ENCODE measurements around the gene PRDM5.

The PRDM5 gene

DNA sequence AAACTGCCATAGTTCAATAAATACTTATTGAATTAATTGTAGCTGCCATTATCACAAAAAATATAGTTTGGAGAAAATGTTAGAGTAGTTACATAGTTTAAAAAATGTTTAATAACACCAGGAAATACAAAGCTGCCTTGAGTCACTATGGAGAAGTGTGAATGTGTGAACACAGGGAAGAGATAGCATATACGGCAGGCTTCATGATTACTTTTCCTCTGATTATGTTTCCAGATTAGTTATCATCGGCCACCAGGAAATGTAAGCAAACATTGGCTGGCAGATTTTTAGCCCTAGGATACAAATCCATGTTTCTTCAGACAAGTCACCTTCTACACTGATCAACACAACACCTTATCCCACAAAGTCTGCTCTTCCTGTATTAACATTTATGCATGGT, 4.4 kb downstream of the PRDM5 start:
- DNase-seq (ENCODE audit: low read depth, low spot score): no peak
- no peak overlapping the region for H3K4me3 ChIP-seq (ENCODE audit: low read length)

DNA sequence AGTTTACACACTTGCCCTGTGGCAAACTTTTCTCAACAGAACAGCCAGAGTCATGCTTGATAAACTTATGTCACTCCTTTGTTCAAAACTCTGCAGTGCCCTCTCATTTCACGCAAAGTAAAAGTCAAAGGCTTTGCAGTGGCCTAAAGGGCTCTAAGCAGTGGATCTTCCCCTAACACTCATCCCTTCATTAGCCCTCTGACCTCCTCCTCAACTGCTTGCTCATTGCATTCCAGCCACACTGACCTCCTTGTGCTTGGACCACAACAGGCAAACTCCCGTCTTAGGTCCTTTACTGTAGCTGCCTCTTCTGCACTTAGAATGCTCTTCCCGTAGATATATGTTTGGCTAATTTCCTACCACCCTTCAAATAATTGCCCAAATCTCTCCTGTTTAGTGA, 5.6 kb downstream of the PRDM5 start:
- no peak overlapping the region for H3K4me3 ChIP-seq (ENCODE audit: low read length)
- DNase-seq (ENCODE audit: low read depth, low spot score): no peak

DNA sequence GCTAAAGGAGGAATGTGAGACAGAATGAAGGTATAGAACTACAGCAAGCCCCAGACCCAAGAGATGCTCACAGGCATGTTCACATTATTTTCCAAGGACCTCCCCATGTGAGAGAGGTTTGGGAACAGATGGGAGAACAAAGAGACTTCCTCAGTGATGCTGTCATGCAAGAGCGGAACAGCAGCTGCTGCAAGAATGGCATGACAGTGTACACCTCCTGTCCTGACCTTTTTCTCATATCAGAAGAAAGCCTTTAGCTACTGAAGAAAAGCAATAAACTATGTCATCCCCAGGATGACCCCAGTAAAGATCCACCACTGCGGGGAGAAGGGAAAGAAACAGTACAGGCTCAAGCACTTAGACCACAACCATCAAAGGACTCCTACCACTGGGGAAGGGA, 7.2 kb downstream of the PRDM5 start:
- no peak overlapping the region for H3K4me3 ChIP-seq (ENCODE audit: low read length)
- DNase-seq (ENCODE audit: low read depth, low spot score): no peak

DNA sequence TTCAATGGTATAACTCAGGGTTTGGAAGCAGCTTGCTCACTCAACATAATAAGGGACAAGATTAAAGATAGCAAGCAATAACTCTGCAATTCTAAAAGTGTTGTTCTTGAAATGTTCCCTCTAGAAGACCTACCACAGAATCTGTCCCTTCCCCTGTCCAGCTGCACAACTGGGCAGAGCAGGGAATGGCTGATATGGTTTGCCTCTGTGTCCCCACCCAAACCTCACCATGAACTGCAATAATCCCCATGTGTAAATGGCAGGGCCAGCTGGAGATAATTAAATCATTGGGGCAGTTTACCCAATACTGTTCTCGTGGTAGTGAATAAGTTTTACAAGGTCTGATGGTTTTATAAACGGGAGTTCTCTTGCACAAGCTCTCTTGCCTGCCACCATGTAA, 19.1 kb downstream of the PRDM5 start:
- no peak for DNase-seq (ENCODE audit: low read depth, low spot score)

DNA sequence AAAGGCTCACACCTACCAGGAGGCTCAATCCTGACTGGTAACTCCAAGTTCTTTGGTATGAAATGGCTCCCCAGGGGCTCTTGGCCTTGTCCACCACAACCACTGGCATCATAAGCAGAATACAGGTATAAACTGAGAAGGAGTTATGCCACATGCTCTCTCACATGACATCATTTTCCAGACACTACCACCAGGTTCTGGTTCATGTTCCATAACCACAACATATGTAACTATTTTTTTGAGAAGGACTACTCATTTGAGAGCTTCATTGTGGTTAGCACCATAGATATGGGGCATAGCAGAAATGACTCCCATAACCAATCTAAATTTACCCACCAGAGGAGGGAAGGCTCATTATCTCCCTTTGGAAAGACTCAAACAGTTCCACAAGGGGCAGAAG, 19.6 kb downstream of the PRDM5 start:
- no peak for DNase-seq (ENCODE audit: low read depth, low spot score)

More for the DNA sequence above, 19.1 kb downstream of the PRDM5 start:
- H3K4me3 ChIP-seq (ENCODE audit: low read length): no peak overlapping the region

DNA sequence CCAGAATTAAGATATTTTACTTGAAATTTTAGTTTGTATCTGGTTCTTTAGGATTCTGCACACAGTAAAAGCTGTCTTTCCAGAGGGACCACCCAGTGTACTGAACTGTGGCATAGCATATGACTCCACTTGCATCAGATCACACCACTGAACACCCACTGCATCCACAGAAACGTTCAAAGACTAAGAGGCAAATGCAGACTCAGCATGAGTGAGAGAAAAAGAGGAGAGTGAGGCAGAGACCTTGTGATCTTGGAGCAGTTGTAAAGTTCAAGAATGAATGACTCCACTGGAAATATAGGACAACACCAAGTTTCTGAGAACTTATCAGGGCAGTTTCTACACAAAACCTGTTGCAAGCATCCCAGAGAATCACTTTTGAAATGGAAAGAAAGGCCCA, 20.8 kb downstream of the PRDM5 start:
- no peak overlapping the region for H3K4me3 ChIP-seq (ENCODE audit: low read length)
- no peak for DNase-seq (ENCODE audit: low read depth, low spot score)

More for the DNA sequence above, 19.6 kb downstream of the PRDM5 start:
- H3K4me3 ChIP-seq (ENCODE audit: low read length): no peak overlapping the region

DNA sequence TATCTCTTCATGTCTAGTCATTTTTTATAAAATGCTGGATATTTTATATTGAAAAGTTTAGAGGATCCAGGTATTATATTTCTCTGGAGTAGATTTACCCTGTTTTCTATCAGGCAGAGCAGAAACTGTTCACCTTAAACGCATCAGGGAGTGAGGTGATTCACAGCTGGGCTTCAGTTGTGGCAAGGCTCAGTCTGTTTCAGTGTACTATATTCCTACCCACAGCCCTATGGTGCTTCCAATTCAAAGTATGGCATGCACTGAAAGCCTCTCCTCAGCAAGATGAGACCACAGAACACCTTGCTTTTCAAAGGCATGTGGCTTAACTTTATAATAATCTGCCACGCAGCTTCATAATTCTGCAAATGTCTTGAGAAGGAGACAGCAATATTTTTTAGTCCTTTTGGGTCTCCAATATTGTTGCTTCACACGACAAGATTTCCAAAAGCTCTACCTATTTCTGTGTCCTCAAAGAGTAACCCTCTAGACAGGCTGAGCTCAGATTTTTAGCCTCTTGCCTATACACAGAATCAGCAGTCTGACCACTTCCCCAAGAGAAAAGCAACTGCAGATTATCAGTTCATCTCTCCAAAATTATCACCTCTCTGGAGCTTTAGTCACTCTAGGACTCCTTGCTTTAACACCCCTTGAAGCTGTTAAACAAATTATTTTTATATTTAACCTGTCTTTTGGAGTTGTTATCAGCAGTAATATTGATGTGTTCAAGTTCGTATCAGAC, 24.4 kb downstream of the PRDM5 start:
- peak; percentile 6 for DNase-seq (ENCODE audit: low read depth, low spot score)

DNA sequence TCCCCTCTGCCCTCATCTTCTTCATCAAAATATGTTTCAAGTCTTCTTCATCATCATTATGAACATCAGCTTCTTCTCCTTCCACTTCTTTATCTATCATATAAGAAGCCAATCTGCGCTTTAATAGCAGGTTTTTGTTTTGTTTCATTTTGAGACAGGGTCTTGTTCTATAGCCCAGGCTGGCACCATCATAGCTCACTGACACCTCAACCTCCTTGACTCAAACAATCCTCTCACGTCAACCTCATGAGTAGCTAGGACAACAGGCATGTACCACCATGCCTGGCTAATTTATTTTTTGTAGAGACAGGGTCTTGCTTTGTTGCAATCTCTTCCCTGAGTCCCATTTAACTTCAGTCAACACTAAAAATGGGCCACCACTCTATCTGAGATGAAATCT, 27.0 kb downstream of the PRDM5 start:
- no peak for DNase-seq (ENCODE audit: low read depth, low spot score)
- no peak overlapping the region for H3K4me3 ChIP-seq (ENCODE audit: low read length)

More for the DNA sequence above, 24.4 kb downstream of the PRDM5 start:
- no peak overlapping the region for H3K4me3 ChIP-seq (ENCODE audit: low read length)

DNA sequence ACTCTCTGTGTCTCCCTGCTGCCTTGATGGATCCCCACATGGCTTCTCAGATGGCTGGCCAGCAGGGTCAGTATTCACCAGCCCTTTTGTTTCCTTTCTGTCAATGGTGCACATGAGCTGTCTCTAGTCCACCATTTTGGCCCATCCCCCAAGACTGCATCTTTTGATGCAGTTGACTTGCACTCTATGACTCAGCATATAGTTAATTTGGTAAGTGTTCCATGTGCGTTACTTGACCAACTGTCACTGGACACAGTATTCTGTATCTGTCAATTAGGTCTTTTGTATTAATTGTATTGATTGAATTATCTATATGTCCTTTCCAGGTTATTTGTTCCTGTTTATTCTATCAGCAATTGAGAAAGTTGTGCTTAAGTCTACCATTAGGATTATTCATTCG, 29.2 kb downstream of the PRDM5 start:
- no peak overlapping the region for H3K4me3 ChIP-seq (ENCODE audit: low read length)
- DNase-seq (ENCODE audit: low read depth, low spot score): no peak

DNA sequence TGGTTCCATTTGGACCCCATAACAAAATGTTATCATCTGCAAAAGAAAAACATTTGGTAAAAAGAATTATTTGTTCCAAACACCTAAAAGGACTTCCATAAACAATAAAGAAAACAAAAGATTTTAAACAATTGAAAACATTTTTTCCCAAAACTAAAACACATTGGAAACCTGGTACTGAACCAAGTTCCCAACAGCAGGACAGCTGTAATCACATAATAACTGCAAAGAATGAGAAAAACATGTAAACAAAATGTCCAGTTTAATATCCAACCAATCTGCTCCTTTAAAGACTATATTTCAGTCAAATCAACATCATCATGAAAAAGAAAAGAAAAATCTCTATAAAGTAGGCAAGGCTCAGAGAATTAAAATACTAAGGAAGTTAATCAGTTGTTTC, 36.3 kb downstream of the PRDM5 start:
- H3K4me3 ChIP-seq (ENCODE audit: low read length): no peak overlapping the region
- no peak for DNase-seq (ENCODE audit: low read depth, low spot score)

DNA sequence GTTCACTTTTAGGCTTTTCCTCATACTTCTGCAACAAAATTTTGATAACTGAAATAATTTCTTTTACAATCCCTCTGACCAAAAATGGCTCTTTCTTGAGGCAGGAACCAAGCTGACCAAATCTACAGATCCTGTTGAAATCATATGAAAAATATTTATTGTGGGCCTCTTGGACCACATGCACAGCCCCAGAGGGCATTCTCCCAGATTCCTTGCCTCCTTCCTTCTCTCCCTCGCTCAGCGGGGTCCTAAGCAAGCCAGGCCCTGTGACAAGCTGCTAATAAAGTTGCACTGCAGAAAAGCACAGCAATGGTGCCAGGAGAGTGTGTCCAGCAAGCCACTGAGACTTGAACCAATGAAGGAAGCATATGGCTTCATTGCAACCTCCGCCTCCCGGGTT, 40.7 kb downstream of the PRDM5 start:
- no peak for DNase-seq (ENCODE audit: low read depth, low spot score)
- H3K4me3 ChIP-seq (ENCODE audit: low read length): no peak overlapping the region

DNA sequence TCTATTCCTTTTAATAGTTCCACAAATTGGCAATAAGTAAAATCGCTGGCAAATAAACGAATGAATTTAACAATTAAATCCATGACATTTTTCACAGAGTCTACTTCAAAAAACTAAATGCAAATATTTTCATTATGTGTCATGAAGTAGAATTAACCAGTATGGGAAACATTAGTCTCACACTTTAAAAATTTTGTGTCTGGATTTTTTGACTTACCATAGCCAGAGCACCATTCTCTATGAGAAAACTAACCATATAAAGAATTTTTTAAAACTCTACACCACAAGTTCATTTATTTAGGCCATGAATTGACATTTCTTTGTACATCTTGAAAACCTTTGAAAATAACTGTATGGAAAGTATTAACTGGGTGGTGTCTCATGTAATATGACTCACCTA, 41.2 kb downstream of the PRDM5 start:
- no peak overlapping the region for H3K4me3 ChIP-seq (ENCODE audit: low read length)
- DNase-seq (ENCODE audit: low read depth, low spot score): no peak

DNA sequence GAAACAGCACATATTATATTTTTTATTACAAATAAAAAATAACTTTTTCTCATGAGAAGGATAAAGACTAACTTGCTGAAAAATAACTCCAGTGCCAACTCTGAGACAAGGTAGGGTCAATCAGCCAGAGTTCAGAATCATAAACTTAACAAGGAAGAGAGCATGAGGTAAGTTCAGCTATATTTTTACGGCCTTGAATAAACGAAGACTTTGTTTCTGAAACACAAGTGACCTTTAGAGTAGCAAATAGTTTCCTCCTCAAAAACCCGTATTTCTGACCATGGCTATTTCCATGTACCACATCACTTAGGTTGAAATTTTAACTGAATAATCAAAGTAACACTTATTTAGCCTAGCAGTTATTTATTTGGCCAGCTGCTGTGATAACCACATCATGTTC, 45.5 kb downstream of the PRDM5 start:
- H3K4me3 ChIP-seq (ENCODE audit: low read length): no peak overlapping the region
- DNase-seq (ENCODE audit: low read depth, low spot score): no peak

DNA sequence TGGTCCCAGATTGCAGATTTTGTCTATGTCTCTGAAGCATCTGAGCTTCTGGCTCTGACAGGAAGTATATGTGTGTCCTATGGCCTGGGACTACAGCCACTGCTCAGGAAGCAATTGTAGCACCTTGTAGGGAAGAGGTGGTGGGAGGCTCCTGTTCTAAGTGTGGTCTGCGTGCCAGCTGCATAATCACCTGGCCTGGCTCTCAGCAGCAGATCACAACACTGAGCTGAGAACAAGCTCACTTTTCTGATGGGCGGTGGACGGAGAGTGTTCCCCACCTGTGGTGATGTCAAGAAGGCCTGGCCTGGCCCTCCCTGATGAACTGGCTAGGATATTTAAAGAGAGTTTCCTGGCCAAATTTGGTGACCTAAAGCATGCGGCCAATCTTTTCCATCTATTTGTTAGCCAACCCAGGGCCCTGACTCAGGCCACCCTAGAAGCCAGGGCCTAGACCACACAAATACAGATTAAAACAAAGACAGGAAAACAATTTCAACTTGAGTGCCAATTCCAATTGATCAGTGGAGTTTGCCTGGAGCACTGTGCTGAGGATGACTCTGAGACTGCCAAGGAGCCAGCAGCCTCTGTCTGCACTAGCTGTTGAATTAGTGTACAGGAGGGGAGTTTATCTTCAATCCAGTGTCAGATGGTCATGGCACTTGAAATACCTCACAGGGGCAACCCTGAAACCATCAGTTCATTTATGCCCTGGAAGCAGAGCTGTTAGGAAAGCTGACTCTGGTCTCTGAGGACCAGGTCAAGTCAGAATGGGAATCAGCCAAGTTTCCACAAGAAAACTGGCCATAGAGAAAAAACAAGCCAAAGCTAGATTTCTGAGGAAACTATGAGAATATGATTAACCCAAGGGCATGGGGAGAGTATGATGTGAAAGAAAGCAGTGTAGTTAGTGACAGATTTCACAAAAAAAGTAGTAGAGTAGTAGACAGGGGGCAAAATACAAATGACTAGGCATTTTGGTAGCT, 47.4 kb downstream of the PRDM5 start:
- no peak overlapping the region for H3K4me3 ChIP-seq (ENCODE audit: low read length)
- no peak for DNase-seq (ENCODE audit: low read depth, low spot score)

DNA sequence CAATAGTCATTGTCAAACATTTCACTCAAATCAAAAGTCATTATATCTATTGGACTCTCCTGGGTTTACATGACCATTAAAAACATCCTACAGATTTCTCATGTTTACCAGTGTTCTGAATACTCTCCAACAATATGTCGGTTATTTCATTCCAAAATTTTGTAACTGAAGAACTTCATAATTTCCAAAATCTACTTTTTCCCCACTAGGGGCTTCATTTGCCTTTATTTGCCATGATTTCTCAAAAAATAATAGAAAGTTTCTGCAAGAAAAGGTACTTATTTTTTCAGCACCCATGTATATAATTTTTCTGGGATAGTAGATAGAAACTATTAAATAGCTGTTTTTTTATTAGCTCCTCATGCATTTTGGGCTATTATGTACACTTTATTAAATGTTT, 49.0 kb downstream of the PRDM5 start:
- DNase-seq (ENCODE audit: low read depth, low spot score): no peak
- no peak overlapping the region for H3K4me3 ChIP-seq (ENCODE audit: low read length)

DNA sequence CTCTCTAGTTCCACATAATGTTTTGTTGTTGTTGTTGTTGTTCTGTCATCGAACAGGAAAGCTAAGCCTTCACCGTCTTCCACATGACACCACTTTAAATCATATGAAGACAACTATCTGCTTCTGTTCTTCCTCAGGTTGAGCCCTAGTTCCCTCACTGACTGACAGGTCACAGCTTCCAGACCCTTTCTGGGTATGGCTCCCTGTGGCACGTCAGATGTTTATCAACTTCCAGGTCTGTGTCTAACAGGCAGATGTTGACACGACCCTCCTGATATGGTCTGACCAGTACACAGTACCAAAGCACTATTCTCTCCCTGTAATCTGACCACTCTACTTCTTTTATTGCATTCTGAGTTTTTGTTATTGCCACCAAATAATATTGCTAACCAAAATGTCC, 51.4 kb downstream of the PRDM5 start:
- H3K4me3 ChIP-seq (ENCODE audit: low read length): no peak overlapping the region
- no peak for DNase-seq (ENCODE audit: low read depth, low spot score)

DNA sequence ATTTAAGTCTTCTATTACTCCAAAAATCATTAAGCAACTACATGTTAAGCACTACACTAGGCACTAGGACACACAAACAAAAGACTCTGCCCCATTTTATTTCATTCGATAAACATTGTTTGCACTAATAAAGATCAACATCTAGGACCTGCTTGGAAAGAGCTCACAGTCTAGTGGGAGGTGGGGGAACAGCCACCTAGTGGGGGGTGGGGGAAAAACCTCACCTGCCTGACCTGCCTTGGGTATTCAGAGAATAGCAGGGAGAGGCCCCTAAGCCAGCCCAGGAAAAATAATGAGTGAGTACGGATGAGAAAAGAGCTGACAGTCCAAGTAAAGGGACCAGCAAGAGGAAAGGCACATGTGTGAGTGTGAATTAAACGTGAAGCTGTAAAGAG, 52.2 kb downstream of the PRDM5 start:
- DNase-seq (ENCODE audit: low read depth, low spot score): no peak
- H3K4me3 ChIP-seq (ENCODE audit: low read length): no peak overlapping the region

DNA sequence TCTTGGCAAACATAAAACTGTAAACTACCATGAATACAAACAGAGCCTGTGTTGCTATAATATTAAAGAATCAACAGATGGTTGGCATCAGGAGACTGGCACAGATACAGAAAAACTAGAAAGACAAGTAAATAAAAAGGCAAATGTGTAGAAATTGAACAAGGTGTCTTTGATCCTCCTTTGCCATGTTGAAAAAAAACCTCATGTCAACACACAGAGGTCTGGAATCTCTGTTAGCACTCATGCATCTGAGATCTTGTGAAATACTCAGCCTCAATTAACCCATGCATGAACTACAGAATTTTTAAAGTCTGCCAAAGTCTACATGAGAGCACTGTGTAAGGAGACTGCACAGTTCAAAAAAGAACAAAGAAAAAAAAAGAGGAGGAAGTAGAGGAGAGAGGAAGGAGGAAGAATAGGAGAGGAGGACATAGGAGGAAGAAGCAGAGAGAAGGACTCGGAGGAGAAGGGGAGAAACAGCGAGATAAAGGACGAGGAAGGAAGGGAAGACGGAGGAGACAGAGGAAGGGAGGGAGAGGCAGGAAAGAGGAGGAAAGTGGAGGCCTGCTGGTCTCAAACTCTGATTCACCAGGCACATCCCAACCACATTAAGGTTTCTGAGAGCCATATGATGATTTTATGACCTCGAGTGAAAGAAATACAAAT, 52.8 kb downstream of the PRDM5 start:
- no peak overlapping the region for H3K4me3 ChIP-seq (ENCODE audit: low read length)
- no peak for DNase-seq (ENCODE audit: low read depth, low spot score)

DNA sequence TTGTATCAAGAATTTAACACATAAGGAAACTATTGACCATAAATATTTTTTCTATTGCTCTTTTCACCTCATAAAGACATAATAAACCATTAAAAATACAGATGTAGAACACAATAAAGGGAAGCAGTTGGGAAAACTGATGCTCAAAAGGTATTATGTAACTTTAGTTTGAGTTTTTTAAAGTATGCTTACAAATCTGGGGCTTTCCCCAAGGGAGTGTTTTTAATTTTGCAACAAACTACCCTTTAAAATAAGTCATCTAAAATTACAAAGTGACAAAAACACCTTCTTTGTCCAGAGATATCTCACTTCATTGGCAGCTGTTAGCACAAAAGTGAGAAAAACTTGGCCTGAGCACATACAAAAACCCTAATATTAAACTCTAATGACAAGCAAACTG, 55.0 kb downstream of the PRDM5 start:
- no peak for DNase-seq (ENCODE audit: low read depth, low spot score)
- H3K4me3 ChIP-seq (ENCODE audit: low read length): no peak overlapping the region

DNA sequence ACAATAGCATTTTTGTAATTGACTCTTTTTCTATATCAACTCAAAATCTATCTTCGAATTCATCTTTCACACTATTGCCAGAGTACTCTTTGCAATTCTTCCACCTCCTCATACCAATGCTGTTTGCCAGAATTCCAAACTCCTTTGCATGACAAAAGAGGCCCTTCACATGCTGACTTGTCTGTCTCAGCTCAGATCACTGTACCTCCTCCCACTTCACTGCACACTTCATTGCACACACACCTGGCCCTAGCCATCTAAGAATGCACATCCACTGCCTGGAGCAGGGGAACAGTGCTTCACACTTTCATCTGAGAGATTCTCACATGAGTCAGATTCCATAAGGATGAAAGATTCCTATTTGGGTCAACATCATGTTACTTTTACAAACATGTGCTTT, 56.5 kb downstream of the PRDM5 start:
- DNase-seq (ENCODE audit: low read depth, low spot score): no peak
- no peak overlapping the region for H3K4me3 ChIP-seq (ENCODE audit: low read length)

All from Jurkat, Clone E6-1 (cell line).